Lung (tissue), 12 donors: ENCODE results near the gene CAPG. TPM values are rescaled to one million over a fixed set of nuclear protein-coding genes. Genes with fewer than 3 reads are reported as not detected.

Experiments used
- ATAC-seq: fragments of 200-7000 bp; cut with Tn5 transposase; one replicate; pipeline ENCODE4 v1.9.1; 2020; ENCODE audit warnings: moderate number of reproducible peaks; ENCODE audit not compliant: insufficient read depth, low FRiP score
- DNase-seq, 3 donors: peaks; one replicate each; pipeline ENCODE4 v3.0.0-alpha.2; 2013 to 2017
- H3K27ac ChIP-seq, 2 donors: one replicate each; pipeline ENCODE4 v1.5.1; 2013; ENCODE audit warnings: mild to moderate bottlenecking in 2 of 2, moderate library complexity in 2 of 2, control low read depth in 1 of 2, inconsistent platforms in 1 of 2, low read depth in 1 of 2, low read length in 1 of 2
- H3K27me3 ChIP-seq, 3 donors: one replicate each; pipeline ENCODE4 v1.5.1; 2013; ENCODE audit warnings: low read length in 2 of 3; ENCODE audit not compliant: control insufficient read depth in 3 of 3, insufficient read depth in 3 of 3
- H3K36me3 ChIP-seq, 4 donors: one replicate each; pipeline ENCODE4 v1.5.1; 2013; ENCODE audit warnings: low read length in 4 of 4, mild to moderate bottlenecking in 1 of 4, moderate library complexity in 1 of 4; ENCODE audit not compliant: control insufficient read depth in 4 of 4, insufficient read depth in 4 of 4
- H3K4me1 ChIP-seq, 5 donors: one replicate each; pipeline ENCODE4 v1.5.1; 2013; ENCODE audit warnings: low read length in 5 of 5, mild to moderate bottlenecking in 2 of 5, moderate library complexity in 1 of 5; ENCODE audit not compliant: control insufficient read depth in 5 of 5, insufficient read depth in 5 of 5
- H3K4me3 ChIP-seq: one replicate; pipeline ENCODE4 v1.5.1; 2013; ENCODE audit warnings: mild to moderate bottlenecking, control low read depth, moderate library complexity
- H3K9ac ChIP-seq, 2 donors: one replicate each; pipeline ENCODE4 v1.5.1; 2013; ENCODE audit warnings: low read length in 2 of 2, control low read depth in 1 of 2; ENCODE audit not compliant: insufficient read depth in 1 of 2
- H3K9me3 ChIP-seq, 4 donors: one replicate each; pipeline ENCODE4 v1.5.1; 2013; ENCODE audit warnings: low read length in 3 of 4, mild to moderate bottlenecking in 1 of 4, moderate library complexity in 1 of 4; ENCODE audit not compliant: control insufficient read depth in 4 of 4, insufficient read depth in 3 of 4
- WGBS, 2 donors: extraction: QIAGEN DNeasy Blood & Tissue Kit; methylation state at CpG; one replicate each; pipeline ENCODE4 v1.1.7; 2013; 5-methylcytosine and 5-hydroxymethylcytosine counted together
- polyA plus RNA-seq, 2 donors: library from polyadenylated mRNA; stranded (reverse); fragments of 200-250 nt; gene quantifications; one replicate each; pipeline ENCODE4 v1.2.1, GENCODE V29; 2013
- total RNA-seq, 2 donors: library from RNA; depleted of rRNA in 1 of 2; stranded (reverse); fragments of >200 nt in 1 of 2; gene quantifications; one replicate each; pipeline ENCODE4 v1.2.1, GENCODE V29; 2014 to 2021
- TF ChIP-seq, protein P1 (sequence below): IDR thresholded peaks from 2 replicates; pipeline ENCODE4 v1.5.1; 2012; ENCODE audit warnings: mild to moderate bottlenecking; ENCODE audit errors: control extremely low read depth, extremely low read depth
- donor health status: control.
- donor health status: control.
- donor health status: Bipolar disorder and iron deficiency.
- donor health status: healthy.
- donor health status: DM: yes; HTN: yes; CAD: no.

Gene CAPG
- total and polyA plus RNA-seq, 4 donors: 53.2 to 415 (median 390) TPM

DNA sequence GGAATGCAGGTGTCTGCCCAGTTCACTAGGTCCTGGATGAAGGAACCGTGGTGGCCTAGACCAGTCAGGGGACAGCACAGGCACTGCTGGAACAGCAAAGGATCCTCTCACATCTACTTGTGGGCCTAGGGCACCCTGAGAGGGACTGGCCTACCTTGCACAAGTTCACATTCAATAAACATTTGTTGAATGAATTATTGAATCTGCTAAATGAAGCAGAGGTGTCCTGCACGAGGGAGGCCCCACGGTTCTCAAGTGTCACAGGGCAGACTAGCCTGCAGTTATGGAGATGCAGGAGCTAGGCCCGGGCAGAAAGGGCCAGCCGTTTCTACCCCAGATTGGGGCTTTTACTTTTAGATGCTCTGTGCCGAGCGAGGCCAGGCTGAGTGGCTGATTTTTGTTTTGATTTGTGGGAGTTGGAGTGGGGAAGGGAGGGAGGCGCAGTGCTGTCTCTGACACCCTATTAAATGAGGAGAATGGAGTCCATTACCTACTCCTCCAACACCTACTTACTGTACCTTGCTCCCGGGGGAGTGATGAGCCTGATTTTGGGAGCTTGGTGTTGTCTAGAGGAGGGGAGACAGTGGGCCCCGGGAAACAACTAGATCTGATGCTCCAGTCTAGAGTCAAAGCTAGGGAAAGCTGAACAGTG is 26.8 kb upstream of the CAPG start:
- peaks cover 0 to 32% (median 19%) of the 10 kb centered on the region in 5 donors for H3K4me1 ChIP-seq
- ATAC-seq (no peak), DNase-seq (no peak)
- no peaks in the 10 kb centered on the region for H3K9me3 ChIP-seq
- WGBS, 2 donors: 55 to 66% methylated on average over 10 of the region's 10 CpGs
- TF ChIP-seq, protein P1, sequence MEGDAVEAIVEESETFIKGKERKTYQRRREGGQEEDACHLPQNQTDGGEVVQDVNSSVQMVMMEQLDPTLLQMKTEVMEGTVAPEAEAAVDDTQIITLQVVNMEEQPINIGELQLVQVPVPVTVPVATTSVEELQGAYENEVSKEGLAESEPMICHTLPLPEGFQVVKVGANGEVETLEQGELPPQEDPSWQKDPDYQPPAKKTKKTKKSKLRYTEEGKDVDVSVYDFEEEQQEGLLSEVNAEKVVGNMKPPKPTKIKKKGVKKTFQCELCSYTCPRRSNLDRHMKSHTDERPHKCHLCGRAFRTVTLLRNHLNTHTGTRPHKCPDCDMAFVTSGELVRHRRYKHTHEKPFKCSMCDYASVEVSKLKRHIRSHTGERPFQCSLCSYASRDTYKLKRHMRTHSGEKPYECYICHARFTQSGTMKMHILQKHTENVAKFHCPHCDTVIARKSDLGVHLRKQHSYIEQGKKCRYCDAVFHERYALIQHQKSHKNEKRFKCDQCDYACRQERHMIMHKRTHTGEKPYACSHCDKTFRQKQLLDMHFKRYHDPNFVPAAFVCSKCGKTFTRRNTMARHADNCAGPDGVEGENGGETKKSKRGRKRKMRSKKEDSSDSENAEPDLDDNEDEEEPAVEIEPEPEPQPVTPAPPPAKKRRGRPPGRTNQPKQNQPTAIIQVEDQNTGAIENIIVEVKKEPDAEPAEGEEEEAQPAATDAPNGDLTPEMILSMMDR: no peak
- peak overlapping the region; percentile 95 to 97 for H3K27ac ChIP-seq
- H3K9ac ChIP-seq: no peak overlapping the region
- H3K27me3 ChIP-seq: no peaks in the 10 kb centered on the region
- H3K36me3 ChIP-seq: no peaks in the 10 kb centered on the region
- no peak overlapping the region for H3K4me3 ChIP-seq

DNA sequence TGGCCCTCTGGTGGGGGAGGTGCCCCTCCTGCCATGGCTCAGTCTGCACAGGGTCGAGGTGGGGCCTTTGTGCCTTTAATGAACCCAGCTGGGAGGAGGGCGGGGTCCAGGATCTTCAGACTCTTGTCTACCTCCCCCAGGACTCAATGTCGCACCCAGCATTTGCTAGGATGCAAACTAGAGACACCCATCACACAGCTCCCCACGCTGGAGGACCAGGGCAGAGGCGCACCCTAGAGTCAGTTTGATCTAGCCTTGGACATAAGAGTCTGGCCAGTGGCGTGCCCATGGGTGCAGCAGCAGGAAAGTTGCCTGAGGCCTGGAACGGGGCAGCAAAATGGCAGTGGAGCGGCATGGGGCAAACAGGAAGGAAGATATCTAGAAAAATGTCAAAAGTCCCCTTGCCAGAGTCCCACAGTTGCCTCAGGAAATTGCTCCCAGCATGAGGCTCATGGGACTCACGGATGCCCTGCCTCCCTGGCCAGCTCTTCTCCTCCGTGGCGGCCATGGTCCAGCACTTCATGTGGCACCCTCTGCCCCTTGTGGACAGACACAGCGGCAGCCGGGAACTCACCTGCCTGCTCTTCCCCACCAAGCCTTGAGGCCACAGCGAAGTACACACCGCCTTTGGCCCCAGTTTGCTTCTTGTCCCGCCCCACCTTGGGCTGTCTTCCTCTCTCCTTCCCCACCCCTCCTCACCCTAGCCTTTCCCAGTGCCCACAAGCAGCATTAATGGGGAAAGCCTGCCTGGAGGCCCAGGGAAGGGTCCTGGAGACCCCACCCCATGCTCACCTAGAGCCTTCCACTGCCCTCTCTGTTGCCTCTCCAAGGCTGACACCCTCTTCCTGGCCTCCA is 26.0 kb upstream of the CAPG start:
- no peaks in the 10 kb centered on the region for H3K9me3 ChIP-seq
- DNase-seq (no peak), ATAC-seq (no peak)
- peak overlapping the region; percentile 95 to 97 for H3K27ac ChIP-seq
- H3K4me3 ChIP-seq: no peak overlapping the region
- H3K9ac ChIP-seq: no peak overlapping the region
- H3K36me3 ChIP-seq: no peaks in the 10 kb centered on the region
- TF ChIP-seq, protein P1: no peak
- peaks cover 0 to 36% (median 25%) of the 10 kb centered on the region in 5 donors for H3K4me1 ChIP-seq
- H3K27me3 ChIP-seq: no peaks in the 10 kb centered on the region
- WGBS, 2 donors: 79 to 90% methylated on average over 16 of the region's 16 CpGs

DNA sequence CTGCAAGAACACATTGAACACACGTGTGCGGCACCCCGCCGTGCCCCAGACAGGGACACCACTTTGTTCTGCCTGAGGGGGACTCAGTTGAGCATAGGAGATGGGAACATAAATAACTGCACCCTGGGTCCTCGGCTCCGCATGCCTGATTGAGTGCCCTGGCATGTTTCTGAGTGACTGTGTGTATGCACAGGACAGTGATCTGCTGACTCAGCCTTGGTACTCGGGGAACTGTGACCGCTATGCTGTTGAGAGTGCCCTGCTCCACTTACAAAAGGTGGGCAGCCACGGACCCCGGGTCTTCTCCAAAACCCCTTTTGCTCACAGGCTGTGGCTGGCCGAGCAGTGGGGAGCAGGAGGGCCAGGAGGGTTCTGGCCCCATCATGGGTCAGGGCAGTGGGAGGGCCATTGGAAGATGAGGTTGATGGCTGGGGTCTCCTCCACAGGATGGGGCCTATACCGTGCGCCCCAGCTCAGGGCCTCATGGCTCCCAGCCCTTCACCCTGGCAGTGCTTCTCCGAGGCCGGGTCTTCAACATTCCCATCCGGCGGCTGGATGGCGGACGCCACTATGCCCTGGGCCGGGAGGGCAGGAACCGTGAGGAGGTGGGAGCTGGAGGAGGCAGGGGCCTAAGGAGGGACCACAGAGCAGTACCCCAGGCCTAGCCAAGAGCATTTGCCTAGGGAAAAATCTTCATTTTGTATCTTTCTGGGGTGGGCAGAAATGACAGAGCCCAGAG is 25.2 kb upstream of the CAPG start:
- WGBS, 2 donors: 82 to 89% methylated on average over 21 of the region's 21 CpGs
- peak overlapping the region; percentile 9 to 46 for H3K27ac ChIP-seq
- H3K9ac ChIP-seq: no peak overlapping the region
- H3K4me3 ChIP-seq: no peak overlapping the region
- ATAC-seq (no peak), DNase-seq (no peak)
- H3K27me3 ChIP-seq: no peaks in the 10 kb centered on the region
- H3K36me3 ChIP-seq: no peaks in the 10 kb centered on the region
- H3K9me3 ChIP-seq: no peaks in the 10 kb centered on the region
- TF ChIP-seq, protein P1: no peak
- H3K4me1 ChIP-seq: peaks cover 0 to 38% (median 25%) of the 10 kb centered on the region in 5 donors
